A673 (cell line): ENCODE results near the gene FYCO1. TPM values are rescaled to one million over a fixed set of nuclear protein-coding genes. Genes with fewer than 3 reads are reported as not detected.

Experiments used
- BruUV-seq: library from RNA; stranded (reverse); fragments of 400-500 nt; replicated peaks from 2 replicates; lab custom pipeline; 2021; lab: Mats Ljungman, UMichigan
- CTCF ChIA-PET: fragments of 300-600 bp; sonication (Branson Sonifier 250); formaldehyde crosslinking; loops from one replicate; lab custom pipeline; 2022; ENCODE audit warnings: antibody characterized with exemption; lab: Charles Lee
- POLR2A ChIA-PET: fragments of 300-600 bp; sonication (Branson Sonifier 250); formaldehyde crosslinking; loops from one replicate; lab custom pipeline; 2022; ENCODE audit warnings: antibody characterized with exemption; ENCODE audit not compliant: low non-redundant PET; lab: Charles Lee
- DNase-seq: peaks from one replicate; pipeline ENCODE4 v3.0.0-alpha.2; 2015; ENCODE audit warnings: low spot score
- H3K27ac ChIP-seq: fragments of 200-600 bp; sonication (generic); 2 replicates; pipeline ENCODE4 v1.5.1; 2016; ENCODE audit warnings: mixed run types, low read depth, mild to moderate bottlenecking, mixed read lengths, antibody characterized with exemption, low read length; ENCODE audit not compliant: poor library complexity, severe bottlenecking
- H3K27me3 ChIP-seq: fragments of 200-600 bp; sonication (generic); replicated peaks from 2 replicates; pipeline ENCODE4 v1.6.1; 2017; ENCODE audit warnings: mixed run types, low read depth, mild to moderate bottlenecking, mixed read lengths, antibody characterized with exemption, low read length; ENCODE audit not compliant: insufficient read depth, poor library complexity
- H3K36me3 ChIP-seq: fragments of 200-600 bp; sonication (generic); 2 replicates; pipeline ENCODE4 v1.6.1; 2016; ENCODE audit warnings: mixed run types, mild to moderate bottlenecking, mixed read lengths, antibody characterized with exemption, low read length; ENCODE audit not compliant: insufficient read depth, poor library complexity, severe bottlenecking
- H3K4me1 ChIP-seq: fragments of 200-600 bp; sonication (generic); 2 replicates; pipeline ENCODE4 v1.6.1; 2017; ENCODE audit warnings: mixed run types, mild to moderate bottlenecking, mixed read lengths, antibody characterized with exemption, low read length; ENCODE audit not compliant: insufficient read depth, poor library complexity, severe bottlenecking
- H3K4me3 ChIP-seq: fragments of 200-600 bp; sonication (generic); 2 replicates; pipeline ENCODE4 v1.5.1; 2016; ENCODE audit warnings: low read depth, mixed run types, mild to moderate bottlenecking, mixed read lengths, low read length; ENCODE audit not compliant: poor library complexity, severe bottlenecking
- H3K9me3 ChIP-seq: fragments of 200-600 bp; sonication (generic); 2 replicates; pipeline ENCODE4 v1.6.1; 2016; ENCODE audit warnings: mixed run types, low read depth, mild to moderate bottlenecking, mixed read lengths, antibody characterized with exemption, low read length; ENCODE audit not compliant: poor library complexity, severe bottlenecking
- CTCF ChIP-seq: fragments of 300-800, 200-600 bp; sonication (generic); conservative IDR thresholded peaks from 2 replicates; pipeline ENCODE4 v1.5.1; 2017; ENCODE audit warnings: low read depth, mild to moderate bottlenecking, antibody characterized with exemption, low read length, moderate library complexity, mixed read lengths
- EZH2 ChIP-seq: fragments of 200-600 bp; sonication (generic); IDR thresholded peaks from 2 replicates; pipeline ENCODE4 v1.6.1; 2017; ENCODE audit warnings: borderline replicate concordance, low read depth, mild to moderate bottlenecking, mixed read lengths, antibody characterized with exemption, low read length; ENCODE audit not compliant: poor library complexity, severe bottlenecking
- intact Hi-C: fragments of 100-400 bp; cut with micrococcal nuclease; formaldehyde crosslinking; loops from one replicate; pipeline ENCODE4 v1.10.0; 2022; ENCODE audit not compliant: unreplicated experiment
- total RNA-seq: library from RNA; stranded (reverse); gene quantifications from 2 replicates; pipeline ENCODE4 v1.2.3, GENCODE V29; 2021

FYCO1 gene
- total RNA-seq, 1 experiment from 2014 or later, result 7.4 TPM

GRCh38 chr3:46036191-46036590 is 40.6 kb upstream of the FYCO1 start:
- Histone ChIP-seq H3K27me3 (no peaks in the 10 kb centered on the region), H3K27ac (no peak overlapping the region), H3K4me1 (no peaks in the 10 kb centered on the region), H3K36me3 (no peaks in the 10 kb centered on the region), H3K9me3 (no peaks in the 10 kb centered on the region), H3K4me3 (no peak overlapping the region)
- BruUV-seq, result no TSS peak
- no peak for DNase-seq
- TF ChIP-seq CTCF (no peak), EZH2 (no peak)
- intact Hi-C loops, result no loop called here
- ChIA-PET POLR2A (no interaction called here), CTCF (no interaction called here)

- H3K36me3 ChIP-seq, result no peaks in the 10 kb centered on the region
- ChIA-PET CTCF (no interaction called here), POLR2A (no interaction called here)
- H3K27ac ChIP-seq, result no peak overlapping the region
- no peak overlapping the region for H3K4me3 ChIP-seq
- H3K4me1 ChIP-seq, result no peaks in the 10 kb centered on the region
- no peaks in the 10 kb centered on the region for H3K9me3 ChIP-seq
- no peaks in the 10 kb centered on the region for H3K27me3 ChIP-seq
- no peak for TF ChIP-seq CTCF
- no peak for TF ChIP-seq EZH2
- DNase-seq, result no peak
- no TSS peak for BruUV-seq
- intact Hi-C loops, result no loop called here
Observed at GRCh38 chr3:46031747-46032146, 36.1 kb upstream of the FYCO1 start.

- intact Hi-C loops, result no loop called here
- no peak overlapping the region for H3K4me3 ChIP-seq
- no TSS peak for BruUV-seq
- H3K4me1 ChIP-seq, result no peaks in the 10 kb centered on the region
- POLR2A ChIA-PET, result no interaction called here
- H3K27me3 ChIP-seq, result no peaks in the 10 kb centered on the region
- no peaks in the 10 kb centered on the region for H3K9me3 ChIP-seq
- no peak for TF ChIP-seq EZH2
- TF ChIP-seq CTCF, result no peak
- CTCF ChIA-PET, result no interaction called here
- H3K36me3 ChIP-seq, result no peaks in the 10 kb centered on the region
- no peak overlapping the region for H3K27ac ChIP-seq
- DNase-seq, result no peak
Observed at GRCh38 chr3:46031269-46031668, 35.6 kb upstream of the FYCO1 start.
